Upper lobe of right lung (tissue), 1 donor: Measurements from ENCODE around the gene MAPK13. TPM values are rescaled to one million over a fixed set of nuclear protein-coding genes. Genes with fewer than 3 reads are reported as not detected.

ENCODE experiments used
- ATAC-seq: fragments of 200-7000 bp; cut with Tn5 transposase; one replicate; pipeline ENCODE4 v1.9.1; 2020; ENCODE audit warnings: mild to moderate bottlenecking, moderate library complexity
- DNase-seq: peaks from one replicate; pipeline ENCODE4 v3.0.0-alpha.2; 2020
- H3K27ac ChIP-seq: fragments of 200-600 bp; one replicate; pipeline ENCODE4 v1.8.0; 2022
- H3K27me3 ChIP-seq: fragments of 200-600 bp; one replicate; pipeline ENCODE4 v1.8.0; 2022; ENCODE audit warnings: mild to moderate bottlenecking
- H3K36me3 ChIP-seq: fragments of 200-600 bp; one replicate; pipeline ENCODE4 v1.8.0; 2022
- H3K4me1 ChIP-seq: fragments of 200-600 bp; one replicate; pipeline ENCODE4 v1.8.0; 2022
- H3K4me3 ChIP-seq: fragments of 200-600 bp; one replicate; pipeline ENCODE4 v1.8.0; 2022; ENCODE audit warnings: mild to moderate bottlenecking
- H3K9me3 ChIP-seq: fragments of 200-600 bp; one replicate; pipeline ENCODE4 v1.8.0; 2022
- intact Hi-C: fragments of 100-400 bp; cut with DNase I; formaldehyde crosslinking; loops from one replicate; pipeline ENCODE4 v1.11.0; 2022
- total RNA-seq: library from RNA; stranded (reverse); fragmentation: NEBNext Ultra II Directional; extraction: Animal tissue kit (Norgen Biotek cat#: 25700); gene quantifications from one replicate; pipeline ENCODE4 v1.2.1, GENCODE V29; 2021
- TF ChIP-seq, protein P1 (sequence below): fragments of 200-600 bp; IDR thresholded peaks from one replicate; pipeline ENCODE4 v1.8.0; 2022; ENCODE audit warnings: antibody characterized with exemption
- donor health status: DM: no; HTN: yes; CAD: no; lungs with severe emphysema.

MAPK13 gene
- total RNA-seq, 1 donor from 2014 or later: 71.4 TPM

DNA sequence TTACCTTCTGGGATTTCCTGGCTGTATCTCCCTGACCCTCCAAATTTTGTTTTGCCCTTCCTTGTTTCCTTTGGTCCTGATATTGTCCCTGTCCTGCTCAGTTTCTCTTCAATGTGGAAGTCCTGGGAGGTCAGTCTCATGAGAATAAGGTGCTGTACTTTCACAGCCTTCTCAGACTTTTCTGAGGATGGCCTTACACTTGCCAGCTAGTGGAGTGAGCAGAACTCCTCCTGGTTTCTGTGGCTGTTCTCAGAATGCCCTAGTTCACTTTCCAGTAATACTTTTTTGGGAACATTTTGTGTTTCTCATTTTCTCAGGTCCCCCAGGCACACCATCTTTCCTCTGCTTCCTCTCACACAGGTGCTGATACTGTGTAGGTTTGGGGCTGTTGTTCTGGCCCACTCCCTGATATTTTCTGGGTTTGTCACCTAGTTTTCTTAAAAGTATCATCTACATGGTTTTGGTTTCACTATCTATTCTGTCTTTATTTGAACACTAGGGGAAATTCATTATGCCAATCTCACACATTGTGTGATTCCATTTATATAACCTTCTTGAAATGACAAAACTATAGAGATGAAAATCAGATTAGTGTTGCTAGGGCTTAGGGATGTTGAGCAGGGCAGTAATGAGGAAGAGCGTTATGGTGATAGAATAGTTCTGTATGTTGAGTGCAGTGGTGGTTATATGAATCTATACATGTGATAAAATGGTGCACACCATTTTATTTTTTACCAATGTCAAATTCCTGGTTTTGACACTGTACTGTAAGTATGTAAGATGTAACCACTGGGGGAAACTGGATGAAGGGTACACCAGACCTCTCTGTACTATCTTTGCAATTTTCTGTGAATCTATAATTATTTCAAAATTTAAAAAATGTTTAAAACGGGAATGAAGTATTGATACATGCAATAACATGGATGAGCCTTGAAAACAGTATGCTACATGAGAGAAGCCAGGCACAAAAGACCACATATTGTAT is 39.0 kb downstream of the MAPK13 start:
- TF ChIP-seq, protein P1, sequence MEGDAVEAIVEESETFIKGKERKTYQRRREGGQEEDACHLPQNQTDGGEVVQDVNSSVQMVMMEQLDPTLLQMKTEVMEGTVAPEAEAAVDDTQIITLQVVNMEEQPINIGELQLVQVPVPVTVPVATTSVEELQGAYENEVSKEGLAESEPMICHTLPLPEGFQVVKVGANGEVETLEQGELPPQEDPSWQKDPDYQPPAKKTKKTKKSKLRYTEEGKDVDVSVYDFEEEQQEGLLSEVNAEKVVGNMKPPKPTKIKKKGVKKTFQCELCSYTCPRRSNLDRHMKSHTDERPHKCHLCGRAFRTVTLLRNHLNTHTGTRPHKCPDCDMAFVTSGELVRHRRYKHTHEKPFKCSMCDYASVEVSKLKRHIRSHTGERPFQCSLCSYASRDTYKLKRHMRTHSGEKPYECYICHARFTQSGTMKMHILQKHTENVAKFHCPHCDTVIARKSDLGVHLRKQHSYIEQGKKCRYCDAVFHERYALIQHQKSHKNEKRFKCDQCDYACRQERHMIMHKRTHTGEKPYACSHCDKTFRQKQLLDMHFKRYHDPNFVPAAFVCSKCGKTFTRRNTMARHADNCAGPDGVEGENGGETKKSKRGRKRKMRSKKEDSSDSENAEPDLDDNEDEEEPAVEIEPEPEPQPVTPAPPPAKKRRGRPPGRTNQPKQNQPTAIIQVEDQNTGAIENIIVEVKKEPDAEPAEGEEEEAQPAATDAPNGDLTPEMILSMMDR: no peak
- ATAC-seq (no peak), DNase-seq (no peak)
- Histone ChIP-seq H3K27me3 (no peaks in the 10 kb centered on the region), H3K4me1 (no peaks in the 10 kb centered on the region), H3K36me3 (no peaks in the 10 kb centered on the region), H3K27ac (no peak overlapping the region), H3K9me3 (no peaks in the 10 kb centered on the region), H3K4me3 (no peak overlapping the region)
- intact Hi-C loops: no loop called here

- TF ChIP-seq, protein P1: no peak
- no peak for ATAC-seq
These were observed 40.4 kb downstream of the MAPK13 start for GRCh38 chr6:36170704-36171103.

GRCh38 chr6:36171573-36171972 is 41.3 kb downstream of the MAPK13 start:
- TF ChIP-seq, protein P1: no peak
- intact Hi-C loops: no loop called here
- Histone ChIP-seq H3K27ac (no peak overlapping the region), H3K4me1 (no peaks in the 10 kb centered on the region), H3K36me3 (no peaks in the 10 kb centered on the region), H3K4me3 (no peak overlapping the region), H3K27me3 (no peaks in the 10 kb centered on the region), H3K9me3 (no peaks in the 10 kb centered on the region)
- DNase-seq (no peak), ATAC-seq (no peak)

More at GRCh38 chr6:36170704-36171103, 40.4 kb downstream of the MAPK13 start:
- intact Hi-C loops: no loop called here
- DNase-seq: no peak
- Histone ChIP-seq H3K9me3 (no peaks in the 10 kb centered on the region), H3K27me3 (no peaks in the 10 kb centered on the region), H3K27ac (no peak overlapping the region), H3K4me1 (no peaks in the 10 kb centered on the region), H3K4me3 (no peak overlapping the region), H3K36me3 (no peaks in the 10 kb centered on the region)

DNA sequence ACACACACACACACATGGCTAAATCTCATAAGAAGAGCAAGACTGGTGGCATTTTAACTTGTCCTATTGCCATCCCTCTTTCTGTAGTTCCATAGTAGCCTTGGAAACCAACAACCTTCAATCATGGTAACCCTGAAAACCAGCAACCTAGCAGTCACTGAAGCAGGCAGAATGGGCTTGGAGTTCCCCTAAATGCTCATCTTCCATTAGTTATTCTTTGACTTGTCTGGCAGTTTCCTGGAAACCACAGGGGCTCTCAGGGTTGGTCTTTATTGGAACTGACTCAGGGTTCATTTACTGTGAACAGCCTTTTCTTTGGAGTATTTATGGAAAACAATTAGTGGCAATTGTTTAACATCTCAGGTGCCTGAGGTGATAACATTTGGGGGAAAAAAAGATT is 46.9 kb downstream of the MAPK13 start:
- Histone ChIP-seq H3K36me3 (no peaks in the 10 kb centered on the region), H3K9me3 (peaks cover 5% of the 10 kb centered on the region)

DNA sequence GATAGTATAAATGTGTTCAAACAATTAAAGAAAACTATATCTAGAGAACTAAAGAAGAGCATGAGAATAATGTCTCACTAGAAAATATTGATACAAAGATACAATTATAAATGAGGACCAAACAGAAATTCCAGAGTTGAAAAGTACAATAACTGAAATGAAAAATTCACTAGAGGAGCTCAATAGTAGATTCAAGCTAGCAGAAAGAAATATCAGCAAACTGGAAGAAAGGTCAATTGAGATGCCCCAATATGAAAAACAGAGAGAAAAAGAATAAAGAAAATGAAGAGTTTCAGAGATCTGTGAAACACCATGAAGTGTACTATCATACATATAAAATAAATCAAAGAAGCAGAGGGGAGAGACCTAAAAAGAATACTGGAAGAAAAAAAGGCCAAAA is 48.2 kb downstream of the MAPK13 start:
- intact Hi-C loops: no loop called here

More for the DNA sequence above, 46.9 kb downstream of the MAPK13 start:
- H3K4me3 ChIP-seq: no peak overlapping the region
- no peaks in the 10 kb centered on the region for H3K27me3 ChIP-seq
- intact Hi-C loops: no loop called here
- ATAC-seq (no peak), DNase-seq (no peak)
- H3K4me1 ChIP-seq: no peaks in the 10 kb centered on the region
- no peak overlapping the region for H3K27ac ChIP-seq
- TF ChIP-seq, protein P1: no peak

More for the DNA sequence above, 48.2 kb downstream of the MAPK13 start:
- Histone ChIP-seq H3K4me3 (no peak overlapping the region), H3K4me1 (no peaks in the 10 kb centered on the region), H3K36me3 (no peaks in the 10 kb centered on the region), H3K27me3 (no peaks in the 10 kb centered on the region), H3K27ac (no peak overlapping the region), H3K9me3 (peaks cover 5% of the 10 kb centered on the region)
- ATAC-seq (no peak), DNase-seq (no peak)
- TF ChIP-seq, protein P1: no peak
